ENCODE results near the gene PTPRN.

DNA sequence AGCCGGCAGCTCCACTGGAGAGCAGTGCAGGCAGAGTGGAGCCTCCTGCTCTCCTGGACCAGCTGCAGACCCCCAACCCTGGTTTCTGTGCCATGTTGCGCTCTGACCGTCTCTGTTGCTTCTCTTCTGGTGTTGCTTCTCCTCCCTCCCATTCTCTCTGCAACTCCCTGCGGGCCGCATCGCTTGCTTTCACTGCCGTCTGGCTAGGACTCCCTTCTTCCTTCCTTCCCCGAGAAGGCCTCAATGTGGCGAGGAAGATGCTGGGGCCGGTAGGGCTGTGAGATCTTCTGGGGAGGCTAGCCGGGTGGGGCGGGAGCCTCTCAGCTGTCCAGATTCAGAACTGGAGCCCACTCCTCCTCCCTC is 23.8 kb downstream of the PTPRN start:
- TF ChIP-seq, protein P1, sequence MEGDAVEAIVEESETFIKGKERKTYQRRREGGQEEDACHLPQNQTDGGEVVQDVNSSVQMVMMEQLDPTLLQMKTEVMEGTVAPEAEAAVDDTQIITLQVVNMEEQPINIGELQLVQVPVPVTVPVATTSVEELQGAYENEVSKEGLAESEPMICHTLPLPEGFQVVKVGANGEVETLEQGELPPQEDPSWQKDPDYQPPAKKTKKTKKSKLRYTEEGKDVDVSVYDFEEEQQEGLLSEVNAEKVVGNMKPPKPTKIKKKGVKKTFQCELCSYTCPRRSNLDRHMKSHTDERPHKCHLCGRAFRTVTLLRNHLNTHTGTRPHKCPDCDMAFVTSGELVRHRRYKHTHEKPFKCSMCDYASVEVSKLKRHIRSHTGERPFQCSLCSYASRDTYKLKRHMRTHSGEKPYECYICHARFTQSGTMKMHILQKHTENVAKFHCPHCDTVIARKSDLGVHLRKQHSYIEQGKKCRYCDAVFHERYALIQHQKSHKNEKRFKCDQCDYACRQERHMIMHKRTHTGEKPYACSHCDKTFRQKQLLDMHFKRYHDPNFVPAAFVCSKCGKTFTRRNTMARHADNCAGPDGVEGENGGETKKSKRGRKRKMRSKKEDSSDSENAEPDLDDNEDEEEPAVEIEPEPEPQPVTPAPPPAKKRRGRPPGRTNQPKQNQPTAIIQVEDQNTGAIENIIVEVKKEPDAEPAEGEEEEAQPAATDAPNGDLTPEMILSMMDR (IDR thresholded peaks at IDR 0.05), result no peak
- no peak for TF ChIP-seq EHMT2 (IDR thresholded peaks at IDR 0.05; ENCODE audit: low read depth)
- no peak for TF ChIP-seq MAZ (IDR thresholded peaks at IDR 0.05; ENCODE audit: borderline replicate concordance, low read depth, low read length)
- no peak for TF ChIP-seq POLR2A (IDR thresholded peaks at IDR 0.05; ENCODE audit: low read length)
- TF ChIP-seq SMC3 (IDR thresholded peaks at IDR 0.05), result no peak
- TF ChIP-seq, protein P2, sequence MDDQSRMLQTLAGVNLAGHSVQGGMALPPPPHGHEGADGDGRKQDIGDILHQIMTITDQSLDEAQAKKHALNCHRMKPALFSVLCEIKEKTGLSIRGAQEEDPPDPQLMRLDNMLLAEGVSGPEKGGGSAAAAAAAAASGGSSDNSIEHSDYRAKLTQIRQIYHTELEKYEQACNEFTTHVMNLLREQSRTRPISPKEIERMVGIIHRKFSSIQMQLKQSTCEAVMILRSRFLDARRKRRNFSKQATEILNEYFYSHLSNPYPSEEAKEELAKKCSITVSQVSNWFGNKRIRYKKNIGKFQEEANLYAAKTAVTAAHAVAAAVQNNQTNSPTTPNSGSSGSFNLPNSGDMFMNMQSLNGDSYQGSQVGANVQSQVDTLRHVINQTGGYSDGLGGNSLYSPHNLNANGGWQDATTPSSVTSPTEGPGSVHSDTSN (IDR thresholded peaks at IDR 0.05), result no peak
